HCT116 (cell line): ENCODE data around the gene AUTS2. TPM values are rescaled to one million over a fixed set of nuclear protein-coding genes. Genes with fewer than 3 reads are reported as not detected.

ENCODE experiments used
- ATAC-seq: fragments of 200-7000 bp; cut with Tn5 transposase; 2 replicates; pipeline ENCODE4 v1.9.1; 2020; ENCODE audit warnings: mild to moderate bottlenecking, moderate library complexity
- BruUV-seq: library from RNA; stranded (reverse); fragments of 400-500 nt; replicated peaks from 2 replicates; lab custom pipeline; 2021; lab: Mats Ljungman, UMichigan
- CTCF ChIA-PET: fragments of 300-600 bp; sonication (Branson Sonifier 250); formaldehyde crosslinking; loops from one replicate; lab custom pipeline; 2021; ENCODE audit warnings: antibody characterized with exemption; lab: Charles Lee
- POLR2A ChIA-PET: fragments of 300-600, 350-600 bp; sonication (Branson Sonifier 250); formaldehyde crosslinking; loops from one replicate; lab custom pipeline; 2021; ENCODE audit warnings: antibody characterized with exemption; lab: Charles Lee
- RAD21 ChIA-PET, 2 experiments: fragments of 300-600 bp; sonication (Branson Sonifier 250); formaldehyde crosslinking; loops; one replicate each; lab custom pipeline; 2023; ENCODE audit warnings: low total read pairs in 2 of 2; ENCODE audit not compliant: uncharacterized antibody in 2 of 2, unreplicated experiment in 2 of 2, low non-redundant PET in 1 of 2; lab: Charles Lee
- DNase-seq: peaks from one replicate; pipeline ENCODE4 v3.0.0-alpha.2; 2010; ENCODE audit warnings: low read depth, low spot score
- H2AFZ ChIP-seq: fragments of 200-600 bp; shearing (Covaris generic), sonication (generic); 2 replicates; pipeline ENCODE4 v1.6.1; 2017; ENCODE audit warnings: low read depth, mixed run types, mixed read lengths, antibody characterized with exemption, low read length; ENCODE audit not compliant: poor library complexity, severe bottlenecking
- H3K27ac ChIP-seq: 2 replicates; pipeline ENCODE4 v1.5.1; 2012; ENCODE audit warnings: low read depth, low read length
- H3K27me3 ChIP-seq: fragments of 200-600 bp; sonication (generic); 2 replicates; pipeline ENCODE4 v1.6.1; 2016; ENCODE audit warnings: mixed run types, low read length, mixed read lengths; ENCODE audit not compliant: insufficient read depth
- H3K36me3 ChIP-seq, 2 experiments: fragments of 200-500 bp in 1 of 2; fragments of 200-600 bp in 1 of 2; sonication (Bioruptor generic) in 1 of 2; sonication (generic) in 1 of 2; 2 replicates each; pipeline versions ENCODE4 v1.5.1 to v1.6.1; 2014 to 2016; ENCODE audit warnings: low read length in 2 of 2, inconsistent platforms in 1 of 2, mixed read lengths in 1 of 2, mixed run types in 1 of 2; ENCODE audit not compliant: insufficient read depth in 2 of 2, control insufficient read depth in 1 of 2
- H3K4me1 ChIP-seq, 2 experiments: fragments of 200-600 bp in 1 of 2; sonication (generic) in 1 of 2; 2 replicates each; pipeline versions ENCODE4 v1.5.1 to v1.6.1; 2012 to 2017; ENCODE audit warnings: low read length in 2 of 2, inconsistent platforms in 1 of 2, mild to moderate bottlenecking in 1 of 2, mixed read lengths in 1 of 2, mixed run types in 1 of 2, moderate library complexity in 1 of 2; ENCODE audit not compliant: insufficient read depth in 2 of 2, control insufficient read depth in 1 of 2
- H3K4me2 ChIP-seq: fragments of 200-600 bp; sonication (generic); 2 replicates; pipeline ENCODE4 v1.6.1; 2017; ENCODE audit warnings: mixed run types, low read length, mixed read lengths
- H3K4me3 ChIP-seq, 2 experiments: fragments of 200-600 bp in 1 of 2; sonication (generic) in 1 of 2; replicated peaks in 1 of 2; 2 replicates each; pipeline ENCODE4 v1.5.1; 2011 to 2016; ENCODE audit warnings: low read length in 2 of 2, control low read depth in 1 of 2, low read depth in 1 of 2, mild to moderate bottlenecking in 1 of 2, mixed read lengths in 1 of 2, mixed run types in 1 of 2
- H3K79me2 ChIP-seq: fragments of 200-600 bp; sonication (generic); 2 replicates; pipeline ENCODE4 v1.6.1; 2017; ENCODE audit warnings: mild to moderate bottlenecking, mixed run types, low read length, moderate library complexity, mixed read lengths; ENCODE audit not compliant: insufficient read depth
- H3K9ac ChIP-seq: fragments of 200-600 bp; sonication (generic); 2 replicates; pipeline ENCODE4 v1.6.1; 2016; ENCODE audit warnings: low read length, mixed read lengths
- H3K9me2 ChIP-seq: fragments of 200-600 bp; sonication (generic), shearing (Covaris generic); 2 replicates; pipeline ENCODE4 v1.6.1; 2017; ENCODE audit warnings: mixed run types, mild to moderate bottlenecking, moderate library complexity; ENCODE audit not compliant: insufficient read depth
- H3K9me3 ChIP-seq, 2 experiments: fragments of 200-500 bp in 1 of 2; fragments of 200-600 bp in 1 of 2; sonication (Bioruptor generic) in 1 of 2; sonication (generic) in 1 of 2; 2 replicates each; pipeline ENCODE4 v1.6.1; 2014 to 2017; ENCODE audit warnings: low read length in 2 of 2, mixed read lengths in 2 of 2, inconsistent platforms in 1 of 2, low read depth in 1 of 2, mild to moderate bottlenecking in 1 of 2, mixed run types in 1 of 2, moderate library complexity in 1 of 2; ENCODE audit not compliant: control insufficient read depth in 1 of 2, insufficient read depth in 1 of 2
- H4K20me1 ChIP-seq: fragments of 200-600 bp; sonication (generic), shearing (Covaris generic); 2 replicates; pipeline ENCODE4 v1.6.1; 2017; ENCODE audit warnings: mixed run types, mild to moderate bottlenecking, moderate library complexity; ENCODE audit not compliant: insufficient read depth
- CBX3 ChIP-seq: IDR thresholded peaks from 2 replicates; pipeline ENCODE4 v1.6.1; 2012; ENCODE audit warnings: low read depth
- CEBPB ChIP-seq: IDR thresholded peaks from 2 replicates; pipeline ENCODE4 v1.6.1; 2012; ENCODE audit warnings: low read depth
- EZH2 ChIP-seq: fragments of 200-600 bp; sonication (generic); IDR thresholded peaks from 2 replicates; pipeline ENCODE4 v1.6.1; 2017; ENCODE audit warnings: antibody characterized with exemption, mixed run types
- FOSL1 ChIP-seq: IDR thresholded peaks from 2 replicates; pipeline ENCODE4 v1.6.1; 2012; ENCODE audit warnings: low read depth
- JUND ChIP-seq: IDR thresholded peaks from 2 replicates; pipeline ENCODE4 v1.6.1; 2012
- RAD21 ChIP-seq: IDR thresholded peaks from 2 replicates; pipeline ENCODE4 v1.6.1; 2012; ENCODE audit warnings: low read depth, mild to moderate bottlenecking
- SIN3A ChIP-seq: IDR thresholded peaks from 2 replicates; pipeline ENCODE4 v1.6.1; 2012; ENCODE audit warnings: low read depth
- YY1 ChIP-seq: IDR thresholded peaks from 2 replicates; pipeline ENCODE4 v1.6.1; 2011; ENCODE audit warnings: low read length, low read depth, moderate library complexity, mild to moderate bottlenecking; ENCODE audit not compliant: insufficient replicate concordance; ENCODE audit errors: extremely low read depth
- ZFX ChIP-seq: fragments of 450-650 bp; IDR thresholded peaks from 2 replicates; pipeline ENCODE4 v1.6.1; 2017
- ZNF274 ChIP-seq: fragments of 200-500 bp; sonication (Bioruptor generic); IDR thresholded peaks from 2 replicates; pipeline ENCODE4 v1.6.1; 2014; ENCODE audit warnings: mild to moderate bottlenecking, low read depth, low read length, inconsistent platforms
- intact Hi-C: fragments of 100-400 bp; cut with micrococcal nuclease; formaldehyde crosslinking; loops from 2 replicates; pipeline ENCODE4 v1.10.0; 2022
- total RNA-seq: library from RNA; stranded (reverse); gene quantifications from one replicate; pipeline ENCODE4 v1.2.1, GENCODE V29; 2021; ENCODE audit not compliant: unreplicated experiment
- TF ChIP-seq, protein P1 (sequence below): IDR thresholded peaks from 2 replicates; pipeline ENCODE4 v1.6.1; 2011; ENCODE audit warnings: mild to moderate bottlenecking, low read length, moderate library complexity; ENCODE audit not compliant: insufficient replicate concordance; ENCODE audit errors: extremely low read depth
- TF ChIP-seq, protein P2 (sequence below): IDR thresholded peaks from 2 replicates; pipeline ENCODE4 v1.6.1; 2012

AUTS2 gene
- total RNA-seq, 1 experiment from 2014 or later = 0.93 TPM

DNA sequence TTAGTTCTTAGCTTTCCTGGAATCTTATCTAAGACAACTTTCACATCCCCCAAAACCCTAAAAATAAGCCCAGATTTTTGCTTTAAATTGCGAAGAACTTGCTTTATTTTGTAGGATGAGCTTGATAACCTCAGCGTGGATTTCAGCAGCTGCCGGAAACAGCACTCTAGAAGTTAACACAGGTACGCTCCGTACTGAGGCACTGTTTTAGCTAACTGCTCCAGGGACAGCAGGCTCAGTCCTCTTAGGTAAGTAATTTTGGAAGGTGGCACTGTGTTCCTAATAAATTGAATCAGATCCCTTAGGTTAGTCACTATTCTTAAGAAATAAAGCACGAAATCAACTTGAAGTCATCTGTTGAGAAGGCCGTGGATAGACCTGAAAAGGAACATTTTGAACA, 2.2 kb upstream of the AUTS2 start:
- Histone ChIP-seq H3K27me3 (no peaks in the 10 kb centered on the region), H3K36me3 (no peaks in the 10 kb centered on the region), H2AFZ (no peak overlapping the region), H3K4me3 (no peak overlapping the region), H3K4me2 (no peak overlapping the region), H3K9ac (no peak overlapping the region), H3K27ac (no peak overlapping the region), H3K9me3 (no peaks in the 10 kb centered on the region; a peak in 1 of 4 replicates), H3K4me1 (no peaks in the 10 kb centered on the region), H3K9me2 (no peaks in the 10 kb centered on the region), H3K79me2 (no peaks in the 10 kb centered on the region), H4K20me1 (no peaks in the 10 kb centered on the region)
- POLR2A ChIA-PET = no interaction called here
- RAD21 ChIA-PET = no interaction called here
- no peak for DNase-seq
- intact Hi-C loops = no loop called here
- BruUV-seq = no TSS peak
- no peak for ATAC-seq
- TF ChIP-seq CEBPB (no peak), ZNF274 (no peak), RAD21 (no peak), YY1 (no peak), FOSL1 (no peak), CBX3 (no peak), EZH2 (no peak), JUND (no peak), SIN3A (no peak), ZFX (no peak)
- TF ChIP-seq, protein P1, sequence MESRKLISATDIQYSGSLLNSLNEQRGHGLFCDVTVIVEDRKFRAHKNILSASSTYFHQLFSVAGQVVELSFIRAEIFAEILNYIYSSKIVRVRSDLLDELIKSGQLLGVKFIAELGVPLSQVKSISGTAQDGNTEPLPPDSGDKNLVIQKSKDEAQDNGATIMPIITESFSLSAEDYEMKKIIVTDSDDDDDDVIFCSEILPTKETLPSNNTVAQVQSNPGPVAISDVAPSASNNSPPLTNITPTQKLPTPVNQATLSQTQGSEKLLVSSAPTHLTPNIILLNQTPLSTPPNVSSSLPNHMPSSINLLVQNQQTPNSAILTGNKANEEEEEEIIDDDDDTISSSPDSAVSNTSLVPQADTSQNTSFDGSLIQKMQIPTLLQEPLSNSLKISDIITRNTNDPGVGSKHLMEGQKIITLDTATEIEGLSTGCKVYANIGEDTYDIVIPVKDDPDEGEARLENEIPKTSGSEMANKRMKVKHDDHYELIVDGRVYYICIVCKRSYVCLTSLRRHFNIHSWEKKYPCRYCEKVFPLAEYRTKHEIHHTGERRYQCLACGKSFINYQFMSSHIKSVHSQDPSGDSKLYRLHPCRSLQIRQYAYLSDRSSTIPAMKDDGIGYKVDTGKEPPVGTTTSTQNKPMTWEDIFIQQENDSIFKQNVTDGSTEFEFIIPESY = no peak
- TF ChIP-seq, protein P2, sequence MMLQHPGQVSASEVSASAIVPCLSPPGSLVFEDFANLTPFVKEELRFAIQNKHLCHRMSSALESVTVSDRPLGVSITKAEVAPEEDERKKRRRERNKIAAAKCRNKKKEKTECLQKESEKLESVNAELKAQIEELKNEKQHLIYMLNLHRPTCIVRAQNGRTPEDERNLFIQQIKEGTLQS = no peak
- CTCF ChIA-PET = no interaction called here
